HL-60 (cell line): Measurements from ENCODE around the gene TIFAB.

ENCODE experiments used
- DNase-seq, 2 experiments: peaks; one replicate each; pipeline ENCODE4 v3.0.0-alpha.2; 2010 to 2020; ENCODE audit warnings: low read depth in 1 of 2, low spot score in 1 of 2
- H3K27ac ChIP-seq: fragments of 250-450 bp; sonication (Bioruptor Pico); replicated peaks from 2 replicates; pipeline ENCODE4 v1.5.1; 2020; ENCODE audit warnings: mild to moderate bottlenecking, moderate library complexity
- H3K27me3 ChIP-seq: fragments of 250-450 bp; sonication (Bioruptor Pico); 2 replicates; pipeline ENCODE4 v1.5.1; 2021; ENCODE audit warnings: mild to moderate bottlenecking, moderate library complexity; ENCODE audit not compliant: insufficient read depth, poor library complexity, severe bottlenecking
- H3K4me3 ChIP-seq: replicated peaks from 2 replicates; pipeline ENCODE4 v1.5.1; 2011; ENCODE audit warnings: mild to moderate bottlenecking, control low read depth, low read length; ENCODE audit not compliant: insufficient read depth
- GABPA ChIP-seq: IDR thresholded peaks from 2 replicates; pipeline ENCODE4 v1.6.1; 2012; ENCODE audit warnings: low read depth
- POLR2AphosphoS5 ChIP-seq: IDR thresholded peaks from 2 replicates; pipeline ENCODE4 v1.6.1; 2012; ENCODE audit warnings: low read depth
- SPI1 ChIP-seq: IDR thresholded peaks from 2 replicates; pipeline ENCODE4 v1.6.1; 2012; ENCODE audit warnings: low read depth, mild to moderate bottlenecking, borderline replicate concordance
- TF ChIP-seq, protein P1 (sequence below): IDR thresholded peaks from 2 replicates; pipeline ENCODE4 v1.6.1; 2012; ENCODE audit warnings: low read depth; ENCODE audit not compliant: insufficient replicate concordance
- TF ChIP-seq, protein P2 (sequence below): IDR thresholded peaks from one replicate; pipeline ENCODE4 v1.5.1; 2011; ENCODE audit warnings: low read length, control low read depth, inconsistent platforms; ENCODE audit not compliant: insufficient read depth

Gene TIFAB

DNA sequence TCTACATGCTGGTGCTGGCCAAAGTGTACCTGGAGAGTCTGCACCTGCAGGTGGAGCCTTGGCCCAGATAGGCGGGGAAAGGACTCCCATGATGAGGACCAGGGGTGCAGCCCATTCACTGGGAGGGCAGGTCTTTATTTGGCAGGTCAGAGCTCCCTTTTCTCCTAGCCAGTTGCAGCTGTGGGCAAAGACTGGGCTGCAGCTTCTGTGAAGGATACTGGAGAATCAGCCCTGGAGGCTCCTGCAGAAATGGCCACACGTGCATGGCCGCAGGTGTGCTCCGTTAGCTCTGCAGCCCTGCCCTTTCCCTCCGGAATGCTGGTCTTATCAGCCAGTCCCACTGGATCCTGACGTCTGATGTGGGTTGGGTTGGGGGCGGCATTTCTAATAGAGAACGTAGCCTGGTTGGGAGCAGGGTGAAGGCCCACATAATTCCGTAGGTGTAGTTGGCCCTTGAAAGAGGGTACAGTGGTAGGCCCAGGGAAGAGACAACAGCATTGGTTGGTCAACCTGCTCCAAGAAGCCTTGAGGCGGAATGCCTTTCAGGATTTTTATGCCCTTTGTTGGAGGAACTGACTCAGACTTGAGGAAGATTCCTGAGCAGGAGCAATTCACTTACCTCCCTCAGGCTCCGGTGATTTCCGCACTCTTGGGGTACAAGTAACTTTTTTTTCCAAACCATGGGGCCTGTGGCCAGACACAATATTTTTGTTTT, 22.0 kb upstream of the TIFAB start:
- Histone ChIP-seq H3K27ac (no peak overlapping the region), H3K4me3 (no peak overlapping the region), H3K27me3 (no peaks in the 10 kb centered on the region)
- TF ChIP-seq SPI1 (no peak), GABPA (no peak), POLR2AphosphoS5 (no peak)
- TF ChIP-seq, protein P1, sequence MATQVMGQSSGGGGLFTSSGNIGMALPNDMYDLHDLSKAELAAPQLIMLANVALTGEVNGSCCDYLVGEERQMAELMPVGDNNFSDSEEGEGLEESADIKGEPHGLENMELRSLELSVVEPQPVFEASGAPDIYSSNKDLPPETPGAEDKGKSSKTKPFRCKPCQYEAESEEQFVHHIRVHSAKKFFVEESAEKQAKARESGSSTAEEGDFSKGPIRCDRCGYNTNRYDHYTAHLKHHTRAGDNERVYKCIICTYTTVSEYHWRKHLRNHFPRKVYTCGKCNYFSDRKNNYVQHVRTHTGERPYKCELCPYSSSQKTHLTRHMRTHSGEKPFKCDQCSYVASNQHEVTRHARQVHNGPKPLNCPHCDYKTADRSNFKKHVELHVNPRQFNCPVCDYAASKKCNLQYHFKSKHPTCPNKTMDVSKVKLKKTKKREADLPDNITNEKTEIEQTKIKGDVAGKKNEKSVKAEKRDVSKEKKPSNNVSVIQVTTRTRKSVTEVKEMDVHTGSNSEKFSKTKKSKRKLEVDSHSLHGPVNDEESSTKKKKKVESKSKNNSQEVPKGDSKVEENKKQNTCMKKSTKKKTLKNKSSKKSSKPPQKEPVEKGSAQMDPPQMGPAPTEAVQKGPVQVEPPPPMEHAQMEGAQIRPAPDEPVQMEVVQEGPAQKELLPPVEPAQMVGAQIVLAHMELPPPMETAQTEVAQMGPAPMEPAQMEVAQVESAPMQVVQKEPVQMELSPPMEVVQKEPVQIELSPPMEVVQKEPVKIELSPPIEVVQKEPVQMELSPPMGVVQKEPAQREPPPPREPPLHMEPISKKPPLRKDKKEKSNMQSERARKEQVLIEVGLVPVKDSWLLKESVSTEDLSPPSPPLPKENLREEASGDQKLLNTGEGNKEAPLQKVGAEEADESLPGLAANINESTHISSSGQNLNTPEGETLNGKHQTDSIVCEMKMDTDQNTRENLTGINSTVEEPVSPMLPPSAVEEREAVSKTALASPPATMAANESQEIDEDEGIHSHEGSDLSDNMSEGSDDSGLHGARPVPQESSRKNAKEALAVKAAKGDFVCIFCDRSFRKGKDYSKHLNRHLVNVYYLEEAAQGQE = no peak
- TF ChIP-seq, protein P2, sequence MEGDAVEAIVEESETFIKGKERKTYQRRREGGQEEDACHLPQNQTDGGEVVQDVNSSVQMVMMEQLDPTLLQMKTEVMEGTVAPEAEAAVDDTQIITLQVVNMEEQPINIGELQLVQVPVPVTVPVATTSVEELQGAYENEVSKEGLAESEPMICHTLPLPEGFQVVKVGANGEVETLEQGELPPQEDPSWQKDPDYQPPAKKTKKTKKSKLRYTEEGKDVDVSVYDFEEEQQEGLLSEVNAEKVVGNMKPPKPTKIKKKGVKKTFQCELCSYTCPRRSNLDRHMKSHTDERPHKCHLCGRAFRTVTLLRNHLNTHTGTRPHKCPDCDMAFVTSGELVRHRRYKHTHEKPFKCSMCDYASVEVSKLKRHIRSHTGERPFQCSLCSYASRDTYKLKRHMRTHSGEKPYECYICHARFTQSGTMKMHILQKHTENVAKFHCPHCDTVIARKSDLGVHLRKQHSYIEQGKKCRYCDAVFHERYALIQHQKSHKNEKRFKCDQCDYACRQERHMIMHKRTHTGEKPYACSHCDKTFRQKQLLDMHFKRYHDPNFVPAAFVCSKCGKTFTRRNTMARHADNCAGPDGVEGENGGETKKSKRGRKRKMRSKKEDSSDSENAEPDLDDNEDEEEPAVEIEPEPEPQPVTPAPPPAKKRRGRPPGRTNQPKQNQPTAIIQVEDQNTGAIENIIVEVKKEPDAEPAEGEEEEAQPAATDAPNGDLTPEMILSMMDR = no peak
- no peak for DNase-seq

DNA sequence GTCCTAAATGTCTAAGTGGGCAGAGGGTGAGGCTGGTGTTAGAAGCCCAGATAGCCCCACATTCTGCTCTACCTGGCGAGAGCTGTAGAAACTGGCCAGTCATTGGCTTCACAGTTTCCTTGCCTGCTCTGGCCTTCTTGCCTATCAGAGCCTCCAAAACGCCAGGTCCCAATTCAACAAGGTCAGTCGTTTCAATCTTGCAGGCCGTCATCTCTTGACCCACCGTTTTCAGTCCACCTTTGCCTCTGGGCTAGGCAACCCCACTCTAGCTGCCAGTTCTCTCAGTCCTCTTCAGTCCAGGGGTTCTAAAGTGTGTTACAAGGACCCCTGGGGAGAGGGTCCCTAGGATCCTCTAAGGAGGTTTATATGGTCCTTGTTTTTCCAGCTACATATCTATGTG, 20.0 kb upstream of the TIFAB start:
- H3K4me3 ChIP-seq = no peak overlapping the region
- H3K27me3 ChIP-seq = no peaks in the 10 kb centered on the region
- DNase-seq = no peak
- TF ChIP-seq POLR2AphosphoS5 (no peak), GABPA (no peak), SPI1 (no peak)
- TF ChIP-seq, protein P1 = no peak
- TF ChIP-seq, protein P2 = no peak
- no peak overlapping the region for H3K27ac ChIP-seq

DNA sequence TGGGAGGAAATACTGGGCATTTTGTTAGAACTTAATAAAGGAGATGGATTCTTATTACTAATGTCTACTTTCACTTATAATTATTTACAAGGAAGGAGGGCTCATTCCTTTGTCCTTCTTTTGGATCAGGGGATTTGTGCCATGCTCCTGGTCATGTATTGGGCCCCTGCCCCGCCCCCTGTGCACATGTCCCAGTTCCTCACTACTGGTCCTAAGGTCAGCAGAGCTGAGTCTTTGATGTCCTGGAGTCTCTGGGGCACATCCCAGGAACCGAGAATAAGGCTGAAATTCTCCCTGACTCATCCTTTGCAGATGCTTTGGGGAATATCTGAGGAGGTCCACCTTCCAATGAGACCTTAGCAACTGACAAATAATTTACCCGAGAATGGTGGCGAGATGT, 19.6 kb upstream of the TIFAB start:
- Histone ChIP-seq H3K4me3 (no peak overlapping the region), H3K27ac (no peak overlapping the region), H3K27me3 (no peaks in the 10 kb centered on the region)
- TF ChIP-seq SPI1 (no peak), GABPA (no peak), POLR2AphosphoS5 (no peak)
- TF ChIP-seq, protein P2 = no peak
- TF ChIP-seq, protein P1 = no peak
- no peak for DNase-seq
